KOPT-K1 (cell line): ENCODE measurements around the gene APOE.
"Not testable (repeated sequence)": the region's sequence is repeated elsewhere in the genome, so short reads cannot be mapped to it uniquely, and the experiment has no call there.

Experiments used
- H3K27ac ChIP-seq: fragments of 200-600 bp; sonication (generic); 2 replicates; pipeline ENCODE4 v1.5.1; 2016; ENCODE audit warnings: antibody characterized with exemption, mild to moderate bottlenecking, low read depth, low read length; ENCODE audit not compliant: poor library complexity, severe bottlenecking
- H3K36me3 ChIP-seq: fragments of 200-600 bp; sonication (generic); 2 replicates; pipeline ENCODE4 v1.5.1; 2017; ENCODE audit warnings: antibody characterized with exemption, mild to moderate bottlenecking, low read length, moderate library complexity; ENCODE audit not compliant: insufficient read depth
- H3K9me3 ChIP-seq: fragments of 200-600 bp; sonication (generic); 2 replicates; pipeline ENCODE4 v1.5.1; 2017; ENCODE audit warnings: antibody characterized with exemption, low read length, mild to moderate bottlenecking; ENCODE audit not compliant: insufficient read depth, poor library complexity, severe bottlenecking

Gene APOE

DNA sequence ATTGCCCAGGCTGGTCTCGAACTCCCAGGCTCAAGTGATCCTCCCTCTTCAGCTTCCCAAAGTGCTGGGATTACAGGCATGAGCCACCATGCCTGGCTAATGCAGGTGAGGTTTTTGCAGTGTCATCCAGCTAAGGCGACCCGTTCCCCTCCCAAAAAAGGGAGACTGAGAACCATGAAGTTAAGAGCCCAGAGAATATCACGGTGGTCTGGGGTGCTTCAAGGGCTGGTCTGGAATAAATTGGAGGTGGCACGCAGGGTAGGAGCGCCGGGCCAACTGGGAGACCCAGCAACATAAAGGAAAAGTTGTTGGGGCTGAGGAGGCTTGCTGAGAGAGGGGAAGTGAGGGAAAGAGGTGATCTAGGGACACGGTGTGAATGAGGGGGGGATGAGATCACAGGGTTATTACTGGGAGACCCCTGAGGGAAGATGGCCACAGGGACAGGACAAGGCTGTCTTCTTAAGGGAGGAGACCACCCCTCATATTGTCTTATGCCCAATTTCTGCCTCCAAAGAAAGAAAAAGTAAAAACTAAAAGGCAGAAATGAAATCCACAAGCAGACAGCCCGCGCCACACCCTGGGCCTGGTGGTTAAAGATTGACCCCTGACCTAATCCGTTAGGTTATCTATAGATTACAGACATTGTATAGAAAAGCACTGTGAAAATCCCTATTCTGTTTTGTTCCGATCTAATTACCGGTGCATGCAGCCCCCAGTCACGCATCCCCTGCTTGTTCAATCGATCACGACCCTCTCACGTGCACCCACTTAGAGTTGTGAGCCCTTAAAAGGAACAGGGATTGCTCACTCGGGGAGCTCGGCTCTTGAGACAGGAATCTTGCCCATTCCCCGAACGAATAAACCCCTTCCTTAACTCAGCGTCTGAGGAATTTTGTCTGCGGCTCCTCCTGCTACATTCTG, 8.2 kb downstream of the APOE start:
- H3K27ac ChIP-seq, H3K36me3 ChIP-seq, H3K9me3 ChIP-seq: not testable (repeated sequence)

DNA sequence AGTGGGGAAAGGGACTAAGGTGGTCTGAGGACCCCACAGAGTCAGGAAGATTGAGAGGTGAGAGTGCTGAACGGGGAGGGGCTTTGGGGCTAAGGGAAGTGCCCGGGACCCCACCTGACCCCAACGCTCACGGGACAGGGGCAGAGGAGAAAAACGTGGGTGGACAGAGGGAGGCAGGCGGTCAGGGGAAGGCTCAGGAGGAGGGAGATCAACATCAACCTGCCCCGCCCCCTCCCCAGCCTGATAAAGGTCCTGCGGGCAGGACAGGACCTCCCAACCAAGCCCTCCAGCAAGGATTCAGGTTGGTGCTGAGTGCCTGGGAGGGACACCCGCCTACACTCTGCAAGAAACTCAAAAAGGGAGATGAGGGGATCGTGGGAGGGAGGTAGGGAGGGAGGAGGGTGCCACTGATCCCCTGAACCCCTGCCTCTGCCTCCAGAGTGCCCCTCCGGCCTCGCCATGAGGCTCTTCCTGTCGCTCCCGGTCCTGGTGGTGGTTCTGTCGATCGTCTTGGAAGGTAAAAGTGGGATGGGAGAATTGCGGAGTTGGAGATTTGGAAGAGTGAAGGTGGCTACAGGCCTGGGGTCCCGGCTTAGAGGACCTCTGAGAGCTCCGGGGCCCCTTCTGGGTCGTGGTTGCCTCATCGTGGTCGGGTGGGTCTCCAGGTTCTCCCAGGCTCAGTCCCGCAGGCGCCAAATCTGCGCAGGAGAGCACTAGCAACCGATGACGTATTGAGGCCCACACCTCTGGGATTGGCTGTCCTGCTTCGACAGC, 9.0 kb downstream of the APOE start, which contains the start of gene APOC1:
Gene APOC1 (plus strand): TSS at position 176 of the 774 bp plus-strand sequence. CDS start 284 bp downstream, at position 460.
- not testable (repeated sequence) for H3K36me3 ChIP-seq
- peak within 1 kb of the TSS; percentile 36 for H3K27ac ChIP-seq

DNA sequence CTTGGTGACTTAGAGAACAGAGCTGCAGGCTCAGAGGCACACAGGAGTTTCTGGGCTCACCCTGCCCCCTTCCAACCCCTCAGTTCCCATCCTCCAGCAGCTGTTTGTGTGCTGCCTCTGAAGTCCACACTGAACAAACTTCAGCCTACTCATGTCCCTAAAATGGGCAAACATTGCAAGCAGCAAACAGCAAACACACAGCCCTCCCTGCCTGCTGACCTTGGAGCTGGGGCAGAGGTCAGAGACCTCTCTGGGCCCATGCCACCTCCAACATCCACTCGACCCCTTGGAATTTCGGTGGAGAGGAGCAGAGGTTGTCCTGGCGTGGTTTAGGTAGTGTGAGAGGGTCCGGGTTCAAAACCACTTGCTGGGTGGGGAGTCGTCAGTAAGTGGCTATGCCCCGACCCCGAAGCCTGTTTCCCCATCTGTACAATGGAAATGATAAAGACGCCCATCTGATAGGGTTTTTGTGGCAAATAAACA, 18.7 kb downstream of the APOE start:
- H3K9me3 ChIP-seq = no peaks in the 10 kb centered on the region
- no peak overlapping the region for H3K27ac ChIP-seq
- no peaks in the 10 kb centered on the region for H3K36me3 ChIP-seq

More for the DNA sequence above, 9.0 kb downstream of the APOE start, which contains the start of gene APOC1:
- not testable (repeated sequence) for H3K9me3 ChIP-seq

DNA sequence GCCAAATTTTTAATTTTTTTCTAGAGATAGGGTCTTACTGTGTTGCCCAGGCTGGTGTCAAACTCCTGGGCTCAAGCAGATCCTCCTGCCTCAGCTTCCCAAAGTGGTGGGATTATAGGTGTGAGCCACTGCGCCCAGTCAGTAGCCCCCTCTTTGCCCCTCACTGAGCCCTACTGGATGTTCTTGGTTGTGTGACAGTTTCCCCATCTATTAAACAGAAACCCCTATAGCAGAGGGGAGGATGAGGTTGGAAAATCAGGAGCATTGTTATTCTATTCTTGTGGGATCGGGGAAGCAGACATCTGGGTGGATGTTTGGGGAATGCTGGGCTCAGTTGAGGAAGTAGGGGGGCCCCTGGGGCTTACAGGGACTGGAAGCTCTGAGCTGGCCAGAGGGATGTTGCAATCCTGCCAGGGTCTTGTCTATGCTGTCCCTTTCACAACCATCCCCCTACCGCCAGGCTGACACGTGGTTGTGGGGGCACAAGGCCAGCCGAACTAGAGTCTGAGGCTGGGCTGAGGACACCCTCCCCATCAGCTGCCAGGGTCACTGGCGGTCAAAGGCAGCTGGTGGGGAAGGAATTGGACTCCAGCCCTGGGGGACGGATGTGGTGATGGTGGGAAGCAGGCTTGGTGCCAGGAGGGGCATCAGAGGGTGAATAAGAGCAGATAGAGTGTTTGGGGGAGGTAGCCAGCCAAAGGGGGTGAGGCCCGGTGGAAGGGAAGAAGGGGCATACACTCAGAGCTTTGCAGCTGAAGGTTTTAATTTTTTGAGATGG, 19.7 kb downstream of the APOE start:
- Histone ChIP-seq H3K36me3 (no peaks in the 10 kb centered on the region), H3K27ac (no peak overlapping the region)

DNA sequence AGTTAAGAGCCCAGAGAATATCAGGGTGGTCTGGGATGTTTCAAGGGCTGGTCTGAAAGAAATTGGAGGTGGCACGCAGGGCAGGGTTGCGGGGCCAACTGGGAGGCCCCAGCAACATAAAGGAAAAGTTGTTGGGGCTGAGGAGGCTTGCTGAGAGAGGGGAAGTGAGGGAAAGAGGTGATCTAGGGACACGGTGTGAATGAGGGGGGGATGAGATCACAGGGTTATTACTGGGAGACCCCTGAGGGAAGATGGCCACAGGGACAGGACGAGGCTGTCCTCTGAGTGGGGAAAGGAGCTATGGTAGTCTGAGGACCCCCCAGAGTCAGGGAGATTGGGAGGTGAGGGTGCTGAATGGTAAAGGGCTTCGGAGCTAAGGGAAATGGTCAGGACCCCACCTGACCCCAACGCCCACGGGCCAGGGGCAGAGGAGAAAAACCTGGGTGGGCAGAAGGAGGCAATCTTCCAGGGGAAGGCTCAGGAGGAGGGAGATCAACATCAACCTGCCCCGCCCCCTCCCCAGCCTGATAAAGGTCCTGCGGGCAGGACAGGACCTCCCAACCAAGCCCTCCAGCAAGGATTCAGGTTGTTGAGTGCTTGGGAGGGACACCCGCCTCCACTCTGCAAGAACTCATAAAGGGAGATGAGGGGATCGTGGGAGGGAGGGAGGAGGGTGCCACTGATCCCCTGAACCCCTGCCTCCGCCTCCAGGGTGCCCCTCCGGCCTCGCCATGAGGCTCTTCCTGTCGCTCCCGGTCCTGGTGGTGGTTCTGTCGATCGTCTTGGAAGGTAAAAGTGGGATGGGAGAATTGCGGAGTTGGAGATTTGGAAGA, 20.9 kb downstream of the APOE start:
- H3K36me3 ChIP-seq, H3K27ac ChIP-seq, H3K9me3 ChIP-seq: not testable (repeated sequence)

More for the DNA sequence above, 19.7 kb downstream of the APOE start:
- no peaks in the 10 kb centered on the region for H3K9me3 ChIP-seq

DNA sequence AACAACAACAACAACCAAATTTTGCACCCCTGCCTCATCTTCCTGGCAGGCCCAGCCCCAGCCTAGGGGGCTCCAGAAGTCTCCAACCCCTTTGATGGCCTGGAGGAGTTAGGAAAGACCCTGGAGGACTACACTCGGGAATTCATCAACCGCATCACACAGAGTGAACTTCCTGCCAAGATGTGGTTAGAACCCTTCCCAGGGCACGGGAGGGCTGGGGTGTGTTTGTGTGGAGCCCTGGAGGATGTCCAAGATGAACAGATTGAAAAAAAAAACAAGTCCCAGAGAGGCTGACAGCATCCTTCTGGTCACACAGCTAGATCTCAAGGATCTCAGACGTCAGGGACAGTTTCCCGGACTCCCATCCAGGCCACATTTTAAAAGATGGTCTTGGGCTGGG, 22.1 kb downstream of the APOE start:
- H3K27ac ChIP-seq = no peak overlapping the region
- H3K36me3 ChIP-seq = no peaks in the 10 kb centered on the region
- no peaks in the 10 kb centered on the region for H3K9me3 ChIP-seq

DNA sequence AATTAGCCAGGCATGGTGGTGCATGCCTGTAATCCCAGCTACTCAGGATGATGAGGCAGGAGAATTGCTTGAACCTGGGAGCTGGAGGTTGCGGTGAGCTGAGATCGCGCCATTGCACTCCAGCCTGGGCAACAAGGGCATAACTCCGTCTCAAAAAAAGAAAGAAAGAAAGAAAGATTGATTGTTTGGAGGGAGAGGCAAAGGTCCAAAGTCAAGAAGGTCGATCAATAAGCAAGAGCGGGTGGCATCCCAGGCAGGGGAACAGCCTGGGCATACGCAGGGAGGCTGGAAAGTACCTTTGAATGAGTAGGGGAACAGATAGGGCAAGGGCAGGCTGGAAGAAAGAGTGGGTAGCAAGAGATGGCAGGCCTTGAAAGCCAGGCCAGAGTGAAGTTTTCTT, 24.5 kb downstream of the APOE start:
- H3K9me3 ChIP-seq = no peaks in the 10 kb centered on the region
- no peaks in the 10 kb centered on the region for H3K36me3 ChIP-seq
- H3K27ac ChIP-seq = no peak overlapping the region

DNA sequence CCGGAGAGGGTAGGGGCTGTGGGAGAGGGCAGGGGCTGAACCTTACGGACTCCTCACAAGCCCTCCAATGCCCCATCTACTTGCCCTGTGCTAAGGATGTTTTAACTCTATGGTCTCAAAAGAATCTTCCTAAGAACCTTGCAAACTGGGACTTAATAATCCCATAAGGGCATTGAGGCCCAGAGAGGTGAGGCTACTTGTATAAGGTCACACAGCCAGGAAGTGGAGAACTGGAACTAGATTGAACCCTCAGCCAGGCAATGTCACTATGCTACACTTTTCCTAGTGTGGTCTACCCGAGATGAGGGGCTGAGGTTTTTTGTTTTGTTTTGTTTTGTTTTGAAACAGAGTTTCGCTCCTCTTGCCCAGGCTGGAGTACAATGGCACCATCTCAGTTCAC, 25.9 kb downstream of the APOE start:
- Histone ChIP-seq H3K9me3 (no peaks in the 10 kb centered on the region), H3K36me3 (no peaks in the 10 kb centered on the region), H3K27ac (no peak overlapping the region)

DNA sequence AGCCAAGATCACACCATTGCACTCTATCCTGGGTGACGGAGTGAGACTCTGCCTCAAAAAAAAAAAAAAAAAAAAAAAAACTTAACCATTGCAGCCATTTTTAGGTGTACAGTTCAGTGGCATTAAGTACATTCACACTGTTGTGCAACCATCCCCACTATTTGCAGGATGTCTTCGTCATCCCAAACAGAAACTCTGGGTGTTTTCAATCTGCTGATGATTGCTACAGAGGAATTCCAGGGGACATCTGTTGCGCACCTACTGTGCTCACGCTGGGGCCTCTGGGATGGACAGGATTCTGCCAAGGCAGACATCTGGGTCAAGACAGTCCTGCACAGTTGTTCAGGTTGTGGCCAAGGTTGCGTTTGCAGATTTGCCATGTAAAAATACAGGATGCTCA, 34.1 kb downstream of the APOE start:
- Histone ChIP-seq H3K27ac (no peak overlapping the region), H3K36me3 (no peaks in the 10 kb centered on the region), H3K9me3 (no peaks in the 10 kb centered on the region)

DNA sequence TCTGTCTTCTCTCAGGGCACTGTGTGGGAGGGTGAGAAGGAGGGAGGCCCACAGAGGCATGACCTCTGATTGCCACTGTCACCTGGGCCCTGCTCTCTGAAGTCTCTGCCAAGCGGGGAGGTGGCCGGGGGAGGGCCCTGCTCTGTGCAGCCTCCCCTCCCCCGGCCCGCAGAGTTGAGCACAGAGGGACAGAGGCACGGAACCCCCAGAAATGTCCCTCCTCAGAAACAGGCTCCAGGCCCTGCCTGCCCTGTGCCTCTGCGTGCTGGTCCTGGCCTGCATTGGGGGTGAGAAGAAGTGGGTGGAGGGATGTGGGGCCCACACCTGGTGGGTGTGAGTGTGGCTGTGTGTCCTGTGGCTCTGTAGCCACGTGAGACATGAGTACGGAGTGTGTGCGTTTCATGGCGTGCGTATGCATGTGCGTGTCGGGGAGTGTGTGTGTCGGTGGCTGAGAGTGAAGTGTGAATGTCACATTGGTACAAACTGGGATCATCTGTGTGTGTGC, 36.5 kb downstream of the APOE start, which contains the start of gene APOC4:
Gene APOC4 (plus strand): TSS at position 171 of the 505 bp plus-strand sequence. CDS start 41 bp downstream, at position 212.
- Histone ChIP-seq H3K9me3 (no peaks in the 10 kb centered on the region), H3K27ac (no peak within 1 kb of the TSS), H3K36me3 (no peaks in the 10 kb centered on the region)

DNA sequence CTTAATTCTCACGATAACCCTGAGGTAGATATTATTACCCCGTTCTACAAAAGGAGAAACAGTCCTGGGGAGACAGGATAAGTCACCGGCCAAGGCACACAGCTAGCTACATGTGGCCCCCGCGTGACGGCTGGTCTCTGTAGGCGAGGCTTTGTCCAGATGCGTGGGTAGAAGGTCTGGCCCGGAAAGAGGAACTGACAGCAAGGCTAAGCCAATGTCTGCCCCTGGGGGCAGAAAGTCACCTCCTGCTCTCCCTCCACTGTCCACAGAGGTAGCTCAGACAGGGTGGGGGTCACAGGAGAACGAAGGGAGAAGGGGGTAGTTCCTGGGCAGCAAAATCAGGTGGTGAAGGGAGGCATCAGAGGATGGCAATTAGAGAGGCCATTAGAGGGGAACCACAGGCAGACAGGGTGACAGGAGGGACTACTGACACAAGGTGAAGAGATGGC, 38.2 kb downstream of the APOE start:
- Histone ChIP-seq H3K36me3 (no peaks in the 10 kb centered on the region), H3K9me3 (no peaks in the 10 kb centered on the region), H3K27ac (no peak overlapping the region)

DNA sequence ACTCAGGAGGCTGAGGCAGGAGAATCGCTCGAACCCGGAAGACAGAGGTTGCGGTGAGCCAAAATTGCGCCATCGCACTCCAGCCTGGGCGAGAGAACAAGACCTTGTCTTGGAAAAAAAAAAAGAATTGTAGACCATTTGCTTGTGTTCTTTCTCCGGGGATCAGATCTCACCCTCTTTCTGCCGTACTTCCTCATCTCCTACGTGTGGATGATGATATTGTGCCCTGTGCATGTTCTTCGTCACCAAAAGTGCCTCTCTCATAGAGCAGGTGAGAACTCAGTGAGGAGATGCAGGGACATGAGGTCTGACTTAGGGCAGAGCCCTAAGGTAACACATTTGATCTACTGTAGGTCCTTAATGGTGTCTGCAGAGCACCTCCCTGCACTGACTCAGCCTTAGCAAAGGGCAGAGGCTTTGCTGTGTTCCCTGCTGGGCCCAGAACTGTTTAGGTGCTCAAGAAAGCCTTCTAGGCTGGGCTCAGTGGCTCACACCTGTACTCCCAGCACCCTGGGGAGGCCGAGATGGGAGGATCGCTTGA, 41.5 kb downstream of the APOE start:
- Histone ChIP-seq H3K27ac (no peak overlapping the region), H3K9me3 (no peaks in the 10 kb centered on the region), H3K36me3 (no peaks in the 10 kb centered on the region)

DNA sequence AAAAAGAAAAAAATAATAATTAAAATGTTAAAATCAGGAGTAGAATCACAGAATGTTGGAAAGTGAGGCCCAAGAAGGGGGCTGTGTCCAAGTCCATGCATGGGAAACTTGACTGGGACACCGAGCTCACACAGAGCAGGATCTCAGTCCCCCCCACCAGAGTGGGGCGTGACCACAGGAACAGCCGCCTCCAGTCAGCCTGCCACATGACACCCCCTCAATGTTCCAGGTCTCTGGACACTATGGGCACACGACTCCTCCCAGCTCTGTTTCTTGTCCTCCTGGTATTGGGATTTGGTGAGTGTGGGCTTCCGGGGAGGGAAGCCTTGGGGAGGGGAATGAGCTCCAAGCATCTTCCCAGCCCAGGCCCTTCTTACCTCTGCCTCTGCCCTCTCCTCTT, 42.6 kb downstream of the APOE start:
- Histone ChIP-seq H3K27ac (no peak overlapping the region), H3K9me3 (no peaks in the 10 kb centered on the region), H3K36me3 (no peaks in the 10 kb centered on the region)
